Spleen (tissue), 7 donors: ENCODE measurements around the gene SS18.

ENCODE experiments used
- CTCF ChIP-seq, 11 experiments: fragments of 200-600 bp in 7 of 11; fragments of 450-650 bp in 4 of 11; sonication (generic) in 4 of 11; IDR thresholded peaks in 8 of 11; conservative IDR thresholded peaks in 3 of 11; 1 replicate in 7 of 11; 2 replicates in 4 of 11; pipeline versions ENCODE4 v1.4.0 to v1.8.0; 2016 to 2021; ENCODE audit warnings: antibody characterized with exemption in 11 of 11, inconsistent platforms in 4 of 11, mild to moderate bottlenecking in 1 of 11
- POLR2AphosphoS5 ChIP-seq, 3 donors: sonication (generic); formaldehyde crosslinking; IDR thresholded peaks; one replicate each; pipeline ENCODE4 v1.5.1; 2017; ENCODE audit warnings: antibody characterized with exemption in 3 of 3
- donor health status: DM: no; HTN: no; CAD: no; lungs with moderate emphysema.
- donor health status: DM: no; HTN: no; CAD: no.
- donor health status: DM: no; HTN: no; CAD: no.

- TF ChIP-seq CTCF (IDR thresholded peaks at IDR 0.05 in 8 of 11, conservative IDR thresholded peaks at IDR 0.05 in 3 of 11) (no peak), POLR2AphosphoS5 (IDR thresholded peaks at IDR 0.05) (no peak)
Measured at GRCh38 chr18:26057344-26057773, 33.1 kb downstream of the SS18 start.
